K562 (cell line): ENCODE measurements around the gene DPEP3. TPM values are rescaled to one million over a fixed set of nuclear protein-coding genes. Genes with fewer than 3 reads are reported as not detected.
A peak's percentile ranks its signal among the peaks of the same experiment; 100 is the strongest.

Experiments used
- CCNT2 ChIP-seq: IDR thresholded peaks from 2 replicates; pipeline ENCODE4 v1.6.1; 2011; ENCODE audit warnings: borderline replicate concordance, low read depth, mild to moderate bottlenecking, moderate library complexity, mixed read lengths, low read length; ENCODE audit not compliant: insufficient read length; ENCODE audit errors: extremely low read depth
- CREB1 ChIP-seq, 2 experiments: sonication (generic) in 1 of 2; formaldehyde crosslinking in 1 of 2; IDR thresholded peaks; 2 replicates each; pipeline versions ENCODE4 v1.6.1 to v1.8.0; 2012 to 2022; ENCODE audit warnings: inconsistent platforms in 1 of 2, mild to moderate bottlenecking in 1 of 2, missing genetic modification reagents in 1 of 2, moderate library complexity in 1 of 2
- CREB3 ChIP-seq: fragments of 450-650 bp; conservative IDR thresholded peaks from 2 replicates; pipeline ENCODE4 v1.6.1; 2016; ENCODE audit warnings: missing genetic modification characterization, low read depth, mild to moderate bottlenecking, missing compliant biosample characterization, moderate library complexity
- ELK1 ChIP-seq: sonication (generic); formaldehyde crosslinking; IDR thresholded peaks from 2 replicates; pipeline ENCODE4 v1.8.1; 2022; ENCODE audit warnings: missing genetic modification reagents
- HOMEZ ChIP-seq: fragments of 250-450 bp; sonication (Bioruptor Pico); IDR thresholded peaks from 2 replicates; pipeline ENCODE4 v1.4.0; 2020; ENCODE audit warnings: mild to moderate bottlenecking, moderate library complexity
- NFRKB ChIP-seq: fragments of 450-650 bp; IDR thresholded peaks from 2 replicates; pipeline ENCODE4 v1.6.1; 2016; ENCODE audit warnings: low read depth
- NR2F6 ChIP-seq: fragments of 450-650 bp; formaldehyde crosslinking; IDR thresholded peaks from 2 replicates; pipeline ENCODE4 v1.4.0; 2020; ENCODE audit warnings: mild to moderate bottlenecking
- PHTF2 ChIP-seq: fragments of 250-450 bp; sonication (Bioruptor Pico); IDR thresholded peaks from 2 replicates; pipeline ENCODE4 v1.5.0; 2021; ENCODE audit warnings: mild to moderate bottlenecking
- RREB1 ChIP-seq: fragments of 250-450 bp; sonication (Bioruptor Pico); IDR thresholded peaks from 2 replicates; pipeline ENCODE4 v1.4.0; 2020
- SIN3B ChIP-seq: fragments of 450-650 bp; IDR thresholded peaks from 2 replicates; pipeline ENCODE4 v1.6.1; 2017; ENCODE audit warnings: low read depth, mild to moderate bottlenecking, moderate library complexity
- ZBTB1 ChIP-seq: sonication (generic); formaldehyde crosslinking; IDR thresholded peaks from 2 replicates; pipeline ENCODE4 v1.8.1; 2023; ENCODE audit warnings: missing genetic modification reagents, low read depth, mild to moderate bottlenecking, borderline replicate concordance
- ZNF280A ChIP-seq: fragments of 450-650 bp; IDR thresholded peaks from 2 replicates; pipeline ENCODE4 v1.6.1; 2018; ENCODE audit warnings: mild to moderate bottlenecking, low read depth; ENCODE audit not compliant: partially characterized antibody
- ZNF584 ChIP-seq: fragments of 200-800 bp; sonication (Bioruptor generic); IDR thresholded peaks from 2 replicates; pipeline ENCODE4 v1.6.1; 2016; ENCODE audit warnings: low read depth, mild to moderate bottlenecking, missing genetic modification characterization, missing compliant biosample characterization
- polyA plus RNA-seq, 8 experiments: library from polyadenylated mRNA; depleted of rRNA in 4 of 8; stranded (reverse) in 5 of 8; unstranded in 3 of 8; fragments of >200 nt; fragmentation: Nextera tagmentation in 2 of 8; fragmentation: Illumina TruSeq in 1 of 8; extraction: Ambion mirVana in 2 of 8; extraction: Trizol in 1 of 8; gene quantifications; 2 replicates each; pipeline versions ENCODE4 v1.2.1 to v1.2.3, GENCODE V29; 2011 to 2014; ENCODE audit warnings: inconsistent platforms in 1 of 8, missing spikeins in 1 of 8
- total RNA-seq, 7 experiments: library from RNA; depleted of rRNA in 6 of 7; stranded (reverse); fragments of >200 nt in 6 of 7; fragmentation: Illumina TruSeq in 2 of 7; extraction: Trizol in 2 of 7; gene quantifications; 2 replicates each; pipeline versions ENCODE4 v1.2.1 to v1.2.3, GENCODE V29; 2011 to 2021; ENCODE audit warnings: low replicate concordance in 1 of 7

The DPEP3 gene
- total and polyA plus RNA-seq, 9 of the 15 experiments (the other 6 are each of a cell fraction or from before 2014, with no cell fraction given): not detected

GRCh38 chr16:67993207-67994039 lies 13.1 kb upstream of the DPEP3 start (continued):
- TF ChIP-seq ZNF584 (CRISPR knock-in tag) (no peak), RREB1 (CRISPR knock-in tag) (peak; percentile 65; the same call in 1 of the 2 replicates), ZBTB1 (no peak), SIN3B (0 out of 2 replicates have a peak, but pooled peaks have one; percentile 48), CREB1 (IDR thresholded peaks at IDR 0.05) (peak; percentile 57; the same call in 1 of the 2 replicates), CREB1 (CRISPR knock-in tag; IDR thresholded peaks at IDR 0.05) (peak; percentile 89), PHTF2 (CRISPR knock-in tag) (no peak), ZNF280A (no peak), CREB3 (tag) (0 out of 2 replicates have a peak, but pooled peaks have one; percentile 74), NFRKB (peak; percentile 44), ELK1 (CRISPR knock-in tag) (no peak), CCNT2 (peak; percentile 83), NR2F6 (no peak), HOMEZ (CRISPR knock-in tag) (no peak)
